Pancreas (tissue), 10 donors: Measurements from ENCODE around the gene MPC2. TPM values are rescaled to one million over a fixed set of nuclear protein-coding genes. Genes with fewer than 3 reads are reported as not detected.
"Not testable (repeated sequence)": the region's sequence is repeated elsewhere in the genome, so short reads cannot be mapped to it uniquely, and the experiment has no call there.

Experiments
- ATAC-seq, 4 donors: fragments of 200-7000 bp; cut with Tn5 transposase; one replicate each; pipeline versions ENCODE4 v1.8.0 to v1.9.1; 2020; ENCODE audit warnings: mild to moderate bottlenecking in 4 of 4, moderate library complexity in 4 of 4
- DNase-seq, 6 donors: peaks; one replicate each; pipeline ENCODE4 v3.0.0-alpha.2; 2020
- FAIRE-seq: peaks from 2 replicates; lab custom pipeline; 2012; peaks lifted over from hg19 to GRCh38; lab: Jason Lieb, UNC
- H3K27ac ChIP-seq, 4 donors: fragments of 200-600 bp; sonication (generic); 1 replicate in 3 of 4; 2 replicates in 1 of 4; pipeline versions ENCODE4 v1.5.0 to v1.8.0; 2020
- H3K27me3 ChIP-seq, 4 donors: fragments of 200-600 bp; one replicate each; pipeline ENCODE4 v1.8.0; 2021
- H3K36me3 ChIP-seq, 3 donors: fragments of 200-600 bp; sonication (generic) in 1 of 3; one replicate each; pipeline versions ENCODE4 v1.5.0 to v1.8.0; 2020 to 2021
- H3K4me1 ChIP-seq, 3 donors: fragments of 200-600 bp; one replicate each; pipeline ENCODE4 v1.8.0; 2021
- H3K4me3 ChIP-seq, 4 donors: fragments of 200-600 bp; sonication (generic) in 2 of 4; one replicate each; pipeline versions ENCODE4 v1.5.0 to v1.8.0; 2020 to 2021
- H3K9me3 ChIP-seq, 4 donors: fragments of 200-600 bp; one replicate each; pipeline ENCODE4 v1.8.0; 2021
- CTCF ChIP-seq, 4 donors: fragments of 200-600 bp; sonication (generic) in 3 of 4; IDR thresholded peaks; one replicate each; pipeline versions ENCODE4 v1.5.0 to v1.8.0; 2021; ENCODE audit warnings: antibody characterized with exemption in 4 of 4
- WGBS, 2 donors: extraction: QIAGEN DNeasy Blood & Tissue Kit; methylation state at CpG; one replicate each; pipeline ENCODE4 v1.1.7; 2013; 5-methylcytosine and 5-hydroxymethylcytosine counted together
- intact Hi-C, 3 donors: fragments of 100-400 bp; cut with DNase I; formaldehyde crosslinking; loops; one replicate each; pipeline versions ENCODE4 v1.11.1 to v1.14.2; 2022
- polyA plus RNA-seq, 2 donors: library from polyadenylated mRNA; stranded (reverse); fragments of 200-250 nt; gene quantifications; one replicate each; pipeline ENCODE4 v1.2.3, GENCODE V29; 2013
- total RNA-seq, 6 donors: library from RNA; stranded (reverse); fragmentation: NEBNext Ultra II Directional in 4 of 6; extraction: Animal tissue kit (Norgen Biotek cat#: 25700) in 4 of 6; gene quantifications; one replicate each; pipeline versions ENCODE4 v1.2.1 to v1.2.4, GENCODE V29; 2021 to 2023
- donor health status: healthy with polysubstance abuse.
- donor health status: DM: no; HTN: no; CAD: no; lungs with moderate emphysema.
- donor health status: DM: no; HTN: no; CAD: no.
- donor health status: control.
- donor health status: control.
- donor health status: Bipolar disorder and iron deficiency.
- donor health status: DM: yes; HTN: yes; CAD: no.
- donor health status: DM: no; HTN: no; CAD: no.
- donor health status: DM: no; HTN: no; CAD: no.
- donor health status: DM: yes; HTN: yes; CAD: no.

Gene MPC2
- total and polyA plus RNA-seq, 8 donors: 25.5 to 72.5 (median 40.2) TPM

GRCh38 chr1:167929725-167930124, 7.1 kb downstream of the MPC2 start:
- FAIRE-seq: no peak
- TF ChIP-seq CTCF (IDR thresholded peaks at IDR 0.05): no peak
- H3K27ac ChIP-seq: no peak overlapping the region
- H3K4me3 ChIP-seq: no peak overlapping the region
- no peaks in the 10 kb centered on the region for H3K27me3 ChIP-seq
- no peak for ATAC-seq
- no peaks in the 10 kb centered on the region for H3K36me3 ChIP-seq
- 14 to 21% methylated on average over 1 of the region's 1 CpG for WGBS, 2 donors
- no peaks in the 10 kb centered on the region for H3K9me3 ChIP-seq
- intact Hi-C loops: no loop called here
- peaks cover 0 to 33% (median 26%) of the 10 kb centered on the region in 3 donors for H3K4me1 ChIP-seq
- DNase-seq: no peak

GRCh38 chr1:167928919-167929318, 8.0 kb downstream of the MPC2 start:
- intact Hi-C loops, FAIRE-seq, H3K9me3 ChIP-seq, DNase-seq, H3K36me3 ChIP-seq, ATAC-seq, H3K27me3 ChIP-seq, H3K4me3 ChIP-seq: not testable (repeated sequence)
- peaks cover 0 to 31% (median 18%) of the 10 kb centered on the region in 3 donors for H3K4me1 ChIP-seq
- H3K27ac ChIP-seq: peak overlapping the region in 1 of 4 donors; percentile 64
- 88 to 94% methylated on average over 9 of the region's 9 CpGs for WGBS, 2 donors

GRCh38 chr1:167928457-167928852, 8.4 kb downstream of the MPC2 start:
- no peak for FAIRE-seq
- H3K36me3 ChIP-seq: no peaks in the 10 kb centered on the region
- no peaks in the 10 kb centered on the region for H3K27me3 ChIP-seq
- TF ChIP-seq CTCF (IDR thresholded peaks at IDR 0.05): no peak
- peaks cover 0 to 26% (median 16%) of the 10 kb centered on the region in 3 donors for H3K4me1 ChIP-seq
- WGBS, 2 donors: 67 to 69% methylated on average over 2 of the region's 2 CpGs
- H3K9me3 ChIP-seq: no peaks in the 10 kb centered on the region
- DNase-seq: no peak
- intact Hi-C loops: no loop called here
- H3K27ac ChIP-seq: peak overlapping the region in 2 of 4 donors; percentile 30 to 64
- peak overlapping the region in 1 of 4 donors; percentile 0 for H3K4me3 ChIP-seq
- no peak for ATAC-seq

- intact Hi-C loops: no loop called here
- peak overlapping the region in 2 of 4 donors; percentile 30 to 64 for H3K27ac ChIP-seq
- FAIRE-seq (no peak), ATAC-seq (peak in 3 of 4 donors; percentile 31 to 69 (median 50)), DNase-seq (no peak)
- H3K4me3 ChIP-seq: no peak overlapping the region
- H3K36me3 ChIP-seq: no peaks in the 10 kb centered on the region
- no peak for TF ChIP-seq CTCF (IDR thresholded peaks at IDR 0.05)
- WGBS, 2 donors: 45 to 46% methylated on average over 4 of the region's 4 CpGs
- H3K27me3 ChIP-seq: no peaks in the 10 kb centered on the region
- H3K4me1 ChIP-seq: peaks cover 0 to 35% (median 22%) of the 10 kb centered on the region in 3 donors
- H3K9me3 ChIP-seq: no peaks in the 10 kb centered on the region
Observed at GRCh38 chr1:167927046-167927754, 9.7 kb downstream of the MPC2 start.

GRCh38 chr1:167926486-167926997, 10.3 kb downstream of the MPC2 start:
- intact Hi-C loops: no loop called here
- no peak for TF ChIP-seq CTCF (IDR thresholded peaks at IDR 0.05)
- no peak for DNase-seq
- WGBS, 2 donors: 59 to 63% methylated on average over 6 of the region's 6 CpGs
- peaks cover 0 to 35% (median 22%) of the 10 kb centered on the region in 3 donors for H3K4me1 ChIP-seq
- H3K27ac ChIP-seq: peak overlapping the region in 2 of 4 donors; percentile 30 to 64
- H3K4me3 ChIP-seq: no peak overlapping the region
- H3K36me3 ChIP-seq: no peaks in the 10 kb centered on the region
- H3K27me3 ChIP-seq: no peaks in the 10 kb centered on the region
- FAIRE-seq: no peak
- no peaks in the 10 kb centered on the region for H3K9me3 ChIP-seq
- ATAC-seq: peak in 3 of 4 donors; percentile 46 to 69 (median 64)
